GM18519 (cell line): ENCODE data around the gene BTG3.

Experiments used
- ATAC-seq: cut with Tn5 transposase; IDR thresholded peaks from one replicate; pipeline ENCODE4 v1.9.1; 2021; ENCODE audit warnings: mild to moderate bottlenecking, moderate library complexity; ENCODE audit not compliant: unreplicated experiment, low FRiP score

Gene BTG3

DNA sequence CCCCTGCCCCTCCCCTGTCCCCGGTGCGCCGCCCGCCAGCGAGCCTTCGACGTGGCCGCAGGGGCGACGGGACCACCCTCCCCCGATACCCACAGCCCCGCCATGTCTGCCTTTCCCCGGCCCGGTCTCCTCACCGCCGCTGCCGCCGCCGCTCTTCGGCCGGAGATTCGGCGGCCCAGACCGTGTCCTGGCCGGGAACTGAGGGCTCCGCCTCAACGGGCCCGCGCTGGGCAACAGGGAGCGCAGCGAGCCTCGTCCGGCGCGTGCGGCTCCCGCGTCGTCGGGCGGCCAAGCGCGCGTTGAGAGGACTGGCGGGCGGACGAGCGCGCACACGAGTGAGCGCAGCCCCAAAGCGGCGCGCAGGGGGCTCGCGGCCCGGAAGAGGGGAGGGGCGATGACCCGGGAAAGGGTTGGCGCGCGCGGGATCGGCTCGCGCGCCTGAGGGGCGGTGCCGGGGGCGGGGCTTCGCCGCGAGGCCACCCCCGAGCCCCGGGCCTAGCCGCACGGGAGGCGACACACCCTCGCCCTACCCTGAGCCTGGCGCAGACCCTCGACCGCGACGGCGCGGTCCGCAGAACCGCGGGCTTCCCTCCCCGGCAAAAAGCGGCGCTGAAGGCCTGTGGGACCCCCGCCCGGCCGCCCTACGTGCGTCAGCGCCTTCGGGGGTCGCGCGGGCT lies at the start of gene BTG3:
Gene BTG3, minus strand, starts transcription at position 337 of the 677 bp plus-strand sequence. CDS start 3,757 bp downstream, outside the sequence.
- ATAC-seq: peak; percentile 74

GRCh38 chr21:17660862-17661261 lies 48.2 kb upstream of the BTG3 start:
- no peak for ATAC-seq

DNA sequence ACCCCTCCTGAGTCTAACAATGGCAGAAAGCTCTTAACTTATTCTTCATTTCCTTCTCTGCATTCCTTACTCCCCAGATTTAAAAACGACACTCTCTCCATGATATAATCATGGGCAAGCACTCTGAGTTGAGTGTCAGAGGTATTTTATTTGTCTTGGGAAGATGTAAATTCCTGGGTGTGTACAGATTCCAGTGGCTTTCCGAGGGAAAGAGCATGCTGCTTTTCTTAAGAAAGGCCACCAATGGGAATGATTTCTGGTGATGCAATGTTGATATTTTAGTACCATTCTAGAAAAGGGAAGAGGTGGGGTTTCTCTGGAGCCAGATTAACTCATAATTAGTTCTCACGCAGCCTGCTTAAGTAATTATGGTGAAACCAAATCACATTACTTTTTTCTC lies 47.8 kb upstream of the BTG3 start:
- ATAC-seq: no peak

DNA sequence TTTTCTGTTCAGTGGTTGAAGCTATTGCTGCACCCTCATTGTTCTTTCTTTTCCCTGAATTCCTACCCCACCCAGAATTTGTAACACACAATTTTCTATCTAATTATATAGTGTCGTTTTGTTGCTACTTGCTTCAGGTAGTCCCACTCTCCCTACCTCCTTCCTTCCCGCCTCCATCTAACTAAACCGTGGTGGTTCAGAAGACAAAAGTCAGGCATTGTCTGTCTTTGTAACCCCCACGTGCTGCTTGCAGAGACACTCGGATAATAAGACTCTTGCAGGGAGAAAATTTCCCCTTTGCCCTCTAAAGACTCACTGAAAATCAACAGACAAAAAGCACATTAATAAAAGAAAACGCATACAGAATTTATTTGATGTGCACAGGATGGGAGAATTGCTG lies 46.2 kb upstream of the BTG3 start:
- ATAC-seq: no peak

GRCh38 chr21:17651526-17651925 lies 38.8 kb upstream of the BTG3 start:
- ATAC-seq: no peak

DNA sequence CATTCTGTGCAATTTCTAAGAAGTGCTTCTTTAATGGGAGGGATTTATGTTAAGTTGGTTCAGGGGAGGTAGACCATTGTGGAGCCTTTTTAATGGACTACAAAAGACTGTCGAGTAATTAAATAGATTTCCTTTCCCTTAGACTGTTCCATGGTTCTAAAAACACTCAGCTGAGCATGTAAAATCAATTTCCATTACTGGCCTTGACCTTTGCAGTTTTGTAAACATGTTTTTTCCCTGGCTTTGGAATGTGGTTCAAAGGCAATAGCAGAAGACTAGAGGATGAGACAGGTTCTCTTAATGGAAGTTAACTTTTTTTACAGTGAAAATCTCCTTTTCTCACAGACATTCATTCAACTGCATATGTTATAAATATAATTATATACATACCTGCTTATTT lies 37.6 kb upstream of the BTG3 start:
- ATAC-seq: no peak

GRCh38 chr21:17646790-17647189 lies 34.1 kb upstream of the BTG3 start:
- ATAC-seq: no peak

DNA sequence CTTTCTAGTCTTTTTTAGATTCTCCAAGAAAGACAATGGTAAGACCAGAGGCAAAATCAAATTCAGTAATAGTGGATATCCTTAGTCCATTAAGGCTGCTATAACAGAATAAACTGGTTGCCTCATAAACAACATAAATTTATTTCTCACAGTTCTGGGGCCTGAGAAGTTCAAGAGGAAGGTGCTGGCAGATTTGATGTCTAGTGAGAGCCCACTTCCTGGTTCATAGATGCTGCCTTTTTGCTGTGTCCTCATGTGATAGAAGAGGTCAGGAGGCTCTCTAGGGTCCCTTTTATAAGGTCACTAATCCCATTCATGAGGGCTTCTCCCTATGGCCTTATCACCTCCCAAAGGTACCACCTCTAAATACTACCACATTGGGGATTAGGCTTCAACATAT lies 31.5 kb upstream of the BTG3 start:
- ATAC-seq: no peak

DNA sequence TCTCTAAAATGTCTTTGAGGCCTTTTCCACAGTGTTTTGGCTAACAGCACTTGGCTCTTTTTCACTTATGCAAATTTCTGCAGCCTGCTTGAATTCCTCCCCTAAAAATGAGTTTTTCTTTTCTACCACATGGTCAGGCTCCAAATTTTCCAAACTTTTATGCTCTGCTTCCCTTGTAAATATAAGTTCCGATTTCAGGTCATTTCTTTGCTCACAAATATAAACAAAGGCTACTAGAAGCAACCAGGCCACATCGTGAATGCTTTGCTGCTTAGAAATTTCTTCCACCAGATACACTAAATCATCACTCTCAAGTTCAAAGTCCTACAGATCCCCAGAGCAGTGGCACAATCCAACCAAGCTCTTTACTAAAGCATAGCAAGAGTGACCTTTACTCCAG lies 28.1 kb upstream of the BTG3 start:
- no peak for ATAC-seq

DNA sequence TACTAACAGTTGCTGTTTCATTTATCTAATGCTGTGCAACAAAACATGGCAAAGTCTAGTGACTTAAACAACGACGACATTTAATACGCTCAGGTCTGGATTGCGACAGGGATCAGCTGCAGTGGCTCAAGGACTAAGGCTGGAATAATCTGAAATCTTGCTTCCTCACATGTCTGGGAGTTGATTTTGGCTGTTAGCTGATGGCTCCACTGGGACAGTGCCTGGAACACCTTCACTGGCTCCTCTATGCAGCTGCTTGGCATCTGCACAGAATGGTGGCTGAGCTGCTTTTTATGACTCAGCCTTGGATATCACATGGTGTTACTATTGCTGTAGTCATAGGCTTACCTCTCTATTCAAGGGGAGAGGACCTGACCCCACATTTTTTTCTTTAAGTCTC lies 24.0 kb upstream of the BTG3 start:
- ATAC-seq: no peak

DNA sequence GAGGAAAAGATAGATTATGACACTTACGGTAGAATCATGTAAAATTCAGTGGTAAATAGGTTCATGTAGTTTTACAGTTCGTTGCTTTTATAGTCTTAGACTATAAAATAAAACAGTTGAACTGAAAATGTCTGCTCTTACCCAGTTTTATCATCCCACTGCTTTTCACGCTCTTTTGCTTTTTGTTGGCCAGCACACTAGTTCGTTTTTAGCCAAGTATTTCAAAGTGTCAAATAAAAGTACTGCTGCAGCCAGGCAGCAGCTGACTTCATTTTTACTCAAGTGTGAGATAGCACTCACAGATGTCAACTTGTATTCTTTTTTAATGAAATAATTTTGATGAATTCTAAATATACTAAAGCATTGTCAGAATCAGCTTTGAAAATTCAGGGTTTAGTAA lies 18.5 kb upstream of the BTG3 start:
- ATAC-seq: no peak

DNA sequence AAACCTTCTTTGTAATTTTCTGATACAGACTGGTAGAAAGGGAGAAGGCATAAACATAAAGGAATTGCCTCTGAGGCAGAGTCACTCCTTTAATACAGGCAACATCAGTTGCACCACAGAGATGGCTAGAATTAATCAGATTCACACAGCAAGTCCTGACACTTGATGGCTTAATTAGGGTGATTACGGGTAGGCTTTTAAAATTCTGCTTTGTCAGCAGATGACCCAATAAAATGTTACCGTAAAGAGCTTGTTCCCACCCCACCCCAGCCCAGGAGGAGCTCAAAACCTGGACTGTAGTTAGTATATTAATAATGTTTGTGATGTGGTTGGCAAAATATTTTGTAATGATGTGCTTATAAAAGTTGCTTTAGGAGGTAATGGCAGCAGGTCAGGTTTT lies 9.3 kb upstream of the BTG3 start:
- no peak for ATAC-seq

GRCh38 chr21:17616831-17617230 lies 4.1 kb upstream of the BTG3 start:
- ATAC-seq: no peak

- no peak for ATAC-seq
Measured at GRCh38 chr21:17613242-17613676, 558 bp upstream of the BTG3 start.

DNA sequence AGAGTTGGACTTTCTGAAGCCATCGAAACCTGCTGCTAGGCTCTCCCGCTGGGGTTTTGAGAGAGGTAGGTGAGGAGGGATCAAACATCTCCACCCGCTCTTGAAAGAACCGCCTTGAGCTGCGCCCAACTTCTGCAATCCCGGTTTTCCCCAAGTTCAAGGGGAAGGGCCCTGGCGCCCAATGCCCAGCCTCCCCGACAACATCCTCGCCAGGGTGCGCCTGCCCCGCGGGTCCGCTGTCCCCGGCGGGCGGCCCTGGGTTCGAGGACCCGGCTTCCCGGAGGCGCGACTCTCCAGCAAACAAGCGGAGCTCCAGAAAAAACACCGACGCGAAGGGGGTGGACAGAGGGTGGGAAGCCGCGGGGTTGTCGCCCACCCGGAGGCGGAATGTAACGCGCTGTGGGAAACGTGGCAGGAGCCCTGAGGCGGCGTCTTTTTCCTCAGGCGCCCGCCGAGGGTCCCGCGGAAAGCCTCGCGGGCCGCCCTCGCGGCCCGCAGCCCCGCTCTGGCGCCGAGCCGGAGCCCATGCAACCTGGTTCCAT lies 607 bp downstream of the BTG3 start:
- ATAC-seq: no peak

- ATAC-seq: peak; percentile 50
Measured at GRCh38 chr21:17611414-17612022, 1.2 kb downstream of the BTG3 start.

GRCh38 chr21:17610911-17611310 lies 1.8 kb downstream of the BTG3 start:
- ATAC-seq: no peak

- ATAC-seq: no peak
Measured at GRCh38 chr21:17609681-17610080, 3.0 kb downstream of the BTG3 start.

GRCh38 chr21:17607684-17608083 lies 5.0 kb downstream of the BTG3 start:
- no peak for ATAC-seq

DNA sequence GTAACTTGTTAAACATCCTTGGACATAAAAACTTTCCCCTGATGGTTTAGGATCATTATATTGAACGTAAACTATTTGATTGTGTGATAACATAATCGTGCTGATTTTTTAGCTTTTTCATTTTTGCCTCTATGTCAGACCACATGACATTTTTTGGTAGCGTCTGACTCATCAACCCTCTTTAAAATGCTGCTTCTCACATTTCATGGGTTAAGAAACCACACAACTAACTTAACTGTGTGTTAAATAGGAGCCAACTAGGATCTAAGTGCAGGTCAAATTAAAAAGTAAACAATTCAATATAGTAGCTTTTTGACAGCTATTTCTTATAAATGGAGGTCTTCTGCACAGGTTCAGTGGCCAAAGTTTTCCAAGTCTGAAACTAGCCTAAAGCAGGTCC lies 9.8 kb downstream of the BTG3 start:
- ATAC-seq: no peak

DNA sequence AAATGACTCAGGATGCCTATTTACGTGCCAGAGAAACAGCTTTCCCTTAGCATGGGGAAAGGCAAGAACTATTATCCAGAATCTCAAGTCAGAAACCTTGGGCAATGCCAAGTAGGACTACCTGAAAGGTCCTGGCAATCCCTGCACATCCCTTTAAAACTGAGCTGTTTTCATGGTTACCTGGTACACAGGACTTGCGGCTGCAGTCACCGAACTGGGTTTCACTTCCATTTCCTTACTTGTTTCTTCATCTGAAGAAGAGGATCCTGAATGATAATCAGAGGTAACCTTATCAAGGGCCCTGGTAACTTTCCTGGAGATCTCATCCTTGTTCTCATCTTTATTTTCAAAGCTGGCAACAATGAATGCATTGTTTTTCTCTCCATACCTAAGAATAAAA lies 14.3 kb downstream of the BTG3 start:
- no peak for ATAC-seq

GRCh38 chr21:17597680-17598079 lies 15.0 kb downstream of the BTG3 start:
- peak; percentile 52 for ATAC-seq
